Spleen (tissue), 7 donors: ENCODE data around the gene YPEL1.

ENCODE experiments used
- CTCF ChIP-seq, 11 experiments: fragments of 200-600 bp in 7 of 11; fragments of 450-650 bp in 4 of 11; sonication (generic) in 4 of 11; IDR thresholded peaks in 8 of 11; conservative IDR thresholded peaks in 3 of 11; 1 replicate in 7 of 11; 2 replicates in 4 of 11; pipeline versions ENCODE4 v1.4.0 to v1.8.0; 2016 to 2021; ENCODE audit warnings: antibody characterized with exemption in 11 of 11, inconsistent platforms in 4 of 11, mild to moderate bottlenecking in 1 of 11
- POLR2A ChIP-seq, 3 donors: fragments of 450-650 bp; IDR thresholded peaks; one replicate each; pipeline ENCODE4 v1.5.1; 2017; ENCODE audit warnings: antibody characterized with exemption in 3 of 3, mild to moderate bottlenecking in 1 of 3
- POLR2AphosphoS5 ChIP-seq, 3 donors: sonication (generic); formaldehyde crosslinking; IDR thresholded peaks; one replicate each; pipeline ENCODE4 v1.5.1; 2017; ENCODE audit warnings: antibody characterized with exemption in 3 of 3
- donor health status: DM: no; HTN: no; CAD: no; lungs with moderate emphysema.
- donor health status: DM: no; HTN: no; CAD: no.
- donor health status: DM: no; HTN: no; CAD: no.

GRCh38 chr22:21669026-21669425 is 66.6 kb downstream of the YPEL1 start:
- no peak for TF ChIP-seq CTCF (IDR thresholded peaks at IDR 0.05 in 8 of 11, conservative IDR thresholded peaks at IDR 0.05 in 3 of 11)
- TF ChIP-seq POLR2AphosphoS5 (IDR thresholded peaks at IDR 0.05): no peak
- TF ChIP-seq POLR2A (IDR thresholded peaks at IDR 0.05): no peak
